Body of pancreas (tissue), 4 donors: ENCODE measurements around the gene PHKB. TPM values are rescaled to one million over a fixed set of nuclear protein-coding genes. Genes with fewer than 3 reads are reported as not detected.

Source experiments
- ATAC-seq: fragments of 150-250 bp; one replicate; pipeline ENCODE4 v1.9.1; 2016
- DNase-seq, 4 donors: peaks; one replicate each; pipeline ENCODE4 v3.0.0-alpha.2; 2019
- H3K27ac ChIP-seq, 4 donors: fragments of 200-600 bp; sonication (generic); 1 replicate in 3 of 4; 2 replicates in 1 of 4; pipeline versions ENCODE4 v1.5.1 to v1.6.1; 2016 to 2019; ENCODE audit warnings: mild to moderate bottlenecking in 1 of 4, mixed read lengths in 1 of 4, moderate library complexity in 1 of 4
- H3K27me3 ChIP-seq, 2 donors: fragments of 200-600 bp; sonication (generic); one replicate each; pipeline ENCODE4 v1.6.0; 2016; ENCODE audit warnings: mild to moderate bottlenecking in 1 of 2
- H3K36me3 ChIP-seq, 2 donors: fragments of 200-600 bp; sonication (generic); replicated peaks in 1 of 2; 2 replicates each; pipeline ENCODE4 v1.5.1; 2016; ENCODE audit warnings: low read depth in 2 of 2; ENCODE audit not compliant: insufficient read depth in 1 of 2
- H3K4me1 ChIP-seq: fragments of 200-600 bp; sonication (generic); one replicate; pipeline ENCODE4 v1.6.0; 2016
- H3K4me3 ChIP-seq, 2 donors: fragments of 200-600 bp; sonication (generic); 1 replicate in 1 of 2; 2 replicates in 1 of 2; pipeline ENCODE4 v1.5.1; 2016 to 2019
- H3K9me3 ChIP-seq, 3 donors: fragments of 200-600 bp; sonication (generic); 1 replicate in 2 of 3; 2 replicates in 1 of 3; pipeline ENCODE4 v1.5.1; 2016
- POLR2A ChIP-seq, 3 donors: fragments of 450-650 bp; IDR thresholded peaks; one replicate each; pipeline ENCODE4 v1.6.1; 2016; ENCODE audit warnings: antibody characterized with exemption in 3 of 3, mild to moderate bottlenecking in 2 of 3
- WGBS, 2 donors: methylation state at CpG; one replicate each; pipeline ENCODE4 v1.1.5; 2017; 5-methylcytosine and 5-hydroxymethylcytosine counted together
- intact Hi-C: fragments of 100-400 bp; cut with DNase I; formaldehyde crosslinking; loops from one replicate; pipeline ENCODE4 v1.15.1; 2023
- total RNA-seq, 2 donors: library from RNA; depleted of rRNA; stranded (reverse); fragments of >200 nt; gene quantifications; one replicate each; pipeline ENCODE4 v1.1.0, GENCODE V29; 2016
- TF ChIP-seq, protein P1 (sequence below), 7 experiments: fragments of 450-650 bp in 4 of 7; fragments of 200-600 bp in 3 of 7; sonication (generic) in 3 of 7; IDR thresholded peaks; one replicate each; pipeline ENCODE4 v1.5.1; 2016 to 2019; ENCODE audit warnings: antibody characterized with exemption in 7 of 7

The PHKB gene
- total RNA-seq, 2 donors from 2014 or later = 41.5 to 72.5 TPM

DNA sequence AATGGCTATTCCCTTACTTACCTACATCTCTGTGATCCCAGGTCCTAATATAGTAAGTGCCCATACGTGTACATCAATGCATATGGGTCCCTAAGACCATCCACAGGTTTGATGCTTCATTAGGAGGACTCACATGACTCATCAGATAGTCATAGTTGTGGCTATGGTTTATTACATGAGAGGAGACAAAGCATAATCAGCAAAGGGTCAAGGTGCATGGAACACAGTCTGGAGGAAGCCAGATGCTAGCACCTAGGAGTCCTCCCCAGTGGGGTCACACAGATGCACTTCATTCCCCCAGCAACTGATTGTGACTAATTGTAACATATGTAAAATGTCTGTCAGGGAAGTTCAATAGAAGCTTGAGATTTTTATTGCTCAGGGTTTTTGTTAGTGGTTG lies 42.8 kb downstream of the PHKB start:
- ATAC-seq (no peak), DNase-seq (no peak)
- Histone ChIP-seq H3K4me3 (no peak overlapping the region), H3K4me1 (no peaks in the 10 kb centered on the region), H3K27ac (no peak overlapping the region), H3K9me3 (no peaks in the 10 kb centered on the region), H3K27me3 (no peaks in the 10 kb centered on the region), H3K36me3 (peaks cover 9 to 13% of the 10 kb centered on the region in 2 donors)
- WGBS, 2 donors = 94 to 95% methylated on average over 1 of the region's 1 CpG
- intact Hi-C loops = no loop called here
- no peak for TF ChIP-seq POLR2A (IDR thresholded peaks at IDR 0.05)
- TF ChIP-seq, protein P1, sequence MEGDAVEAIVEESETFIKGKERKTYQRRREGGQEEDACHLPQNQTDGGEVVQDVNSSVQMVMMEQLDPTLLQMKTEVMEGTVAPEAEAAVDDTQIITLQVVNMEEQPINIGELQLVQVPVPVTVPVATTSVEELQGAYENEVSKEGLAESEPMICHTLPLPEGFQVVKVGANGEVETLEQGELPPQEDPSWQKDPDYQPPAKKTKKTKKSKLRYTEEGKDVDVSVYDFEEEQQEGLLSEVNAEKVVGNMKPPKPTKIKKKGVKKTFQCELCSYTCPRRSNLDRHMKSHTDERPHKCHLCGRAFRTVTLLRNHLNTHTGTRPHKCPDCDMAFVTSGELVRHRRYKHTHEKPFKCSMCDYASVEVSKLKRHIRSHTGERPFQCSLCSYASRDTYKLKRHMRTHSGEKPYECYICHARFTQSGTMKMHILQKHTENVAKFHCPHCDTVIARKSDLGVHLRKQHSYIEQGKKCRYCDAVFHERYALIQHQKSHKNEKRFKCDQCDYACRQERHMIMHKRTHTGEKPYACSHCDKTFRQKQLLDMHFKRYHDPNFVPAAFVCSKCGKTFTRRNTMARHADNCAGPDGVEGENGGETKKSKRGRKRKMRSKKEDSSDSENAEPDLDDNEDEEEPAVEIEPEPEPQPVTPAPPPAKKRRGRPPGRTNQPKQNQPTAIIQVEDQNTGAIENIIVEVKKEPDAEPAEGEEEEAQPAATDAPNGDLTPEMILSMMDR (IDR thresholded peaks at IDR 0.05) = no peak

GRCh38 chr16:47504599-47504998 lies 43.5 kb downstream of the PHKB start:
- Histone ChIP-seq H3K9me3 (no peaks in the 10 kb centered on the region), H3K36me3 (peaks cover 7 to 12% of the 10 kb centered on the region in 2 donors), H3K27me3 (no peaks in the 10 kb centered on the region), H3K4me3 (no peak overlapping the region), H3K27ac (no peak overlapping the region), H3K4me1 (no peaks in the 10 kb centered on the region)
- WGBS, 2 donors = 93 to 99% methylated on average over 7 of the region's 7 CpGs
- no peak for DNase-seq
- TF ChIP-seq, protein P1 (IDR thresholded peaks at IDR 0.05) = no peak
- no peak for TF ChIP-seq POLR2A (IDR thresholded peaks at IDR 0.05)
- ATAC-seq = no peak
- intact Hi-C loops = no loop called here

DNA sequence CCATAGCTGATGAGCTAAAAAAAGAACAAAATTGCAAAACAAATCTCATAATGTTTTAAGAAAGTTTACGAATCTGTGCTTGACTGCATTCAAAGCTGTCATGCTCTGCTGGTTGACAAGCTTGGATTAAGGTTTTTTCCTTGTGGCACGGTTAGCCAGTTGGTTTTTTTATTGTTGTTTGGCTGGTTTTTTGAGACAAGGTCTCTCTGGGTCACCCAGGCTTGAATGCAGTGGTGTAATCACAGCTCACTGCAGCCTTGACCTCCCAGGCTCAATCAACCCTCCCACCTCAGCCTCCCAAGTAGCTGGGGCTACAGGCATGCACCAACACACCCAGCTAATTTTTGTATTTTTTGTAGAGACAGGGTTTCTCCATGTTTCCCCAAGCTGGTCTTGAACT lies 45.7 kb downstream of the PHKB start:
- no peaks in the 10 kb centered on the region for H3K9me3 ChIP-seq
- intact Hi-C loops = no loop called here
- no peak for DNase-seq
- ATAC-seq = no peak
- no peaks in the 10 kb centered on the region for H3K27me3 ChIP-seq
- no peak overlapping the region for H3K4me3 ChIP-seq
- H3K4me1 ChIP-seq = no peaks in the 10 kb centered on the region
- TF ChIP-seq, protein P1 (IDR thresholded peaks at IDR 0.05) = no peak
- TF ChIP-seq POLR2A (IDR thresholded peaks at IDR 0.05) = no peak
- peaks cover 0 to 12% of the 10 kb centered on the region in 2 donors for H3K36me3 ChIP-seq
- 86 to 92% methylated on average over 2 of the region's 2 CpGs for WGBS, 2 donors
- H3K27ac ChIP-seq = no peak overlapping the region

DNA sequence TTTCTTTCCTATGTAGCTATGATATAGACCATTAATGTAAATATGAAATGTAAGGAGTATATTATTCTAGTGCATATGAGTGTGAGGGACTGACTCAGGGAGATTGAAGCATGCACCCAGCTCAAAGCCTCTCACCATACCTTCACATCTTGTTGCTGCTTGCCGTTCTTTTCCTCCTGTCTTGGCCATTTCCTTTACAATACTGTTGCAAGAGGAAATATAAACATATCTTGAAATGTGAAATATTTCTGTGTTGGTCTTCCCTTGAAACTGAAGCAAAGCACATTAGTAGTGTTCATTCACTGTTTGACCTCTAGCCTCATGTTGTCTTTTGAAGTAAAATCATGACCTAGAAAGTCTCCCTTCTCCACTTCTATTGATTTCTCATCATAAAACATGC lies 46.6 kb downstream of the PHKB start:
- ATAC-seq (no peak), DNase-seq (no peak)
- Histone ChIP-seq H3K4me3 (no peak overlapping the region), H3K9me3 (no peaks in the 10 kb centered on the region), H3K4me1 (no peaks in the 10 kb centered on the region), H3K27me3 (no peaks in the 10 kb centered on the region), H3K27ac (no peak overlapping the region), H3K36me3 (peaks cover 0 to 13% of the 10 kb centered on the region in 2 donors)
- intact Hi-C loops = no loop called here
- 63 to 85% methylated on average over 1 of the region's 1 CpG for WGBS, 2 donors
- TF ChIP-seq, protein P1 (IDR thresholded peaks at IDR 0.05) = no peak
- TF ChIP-seq POLR2A (IDR thresholded peaks at IDR 0.05) = no peak

- H3K36me3 ChIP-seq = peaks cover 0 to 3% of the 10 kb centered on the region in 2 donors
Observed at GRCh38 chr16:47511882-47512281, 50.8 kb downstream of the PHKB start.

More at GRCh38 chr16:47511882-47512281, 50.8 kb downstream of the PHKB start:
- H3K9me3 ChIP-seq = no peaks in the 10 kb centered on the region
- H3K4me1 ChIP-seq = no peaks in the 10 kb centered on the region
- no peak overlapping the region for H3K4me3 ChIP-seq
- WGBS, 2 donors = 95 to 96% methylated on average over 4 of the region's 4 CpGs
- intact Hi-C loops = no loop called here
- ATAC-seq (no peak), DNase-seq (no peak)
- H3K27ac ChIP-seq = no peak overlapping the region
- H3K27me3 ChIP-seq = no peaks in the 10 kb centered on the region
- TF ChIP-seq POLR2A (IDR thresholded peaks at IDR 0.05) = no peak
- TF ChIP-seq, protein P1 (IDR thresholded peaks at IDR 0.05) = no peak
